AG04450 (cell line): ENCODE results near the gene STX10. TPM values are rescaled to one million over a fixed set of nuclear protein-coding genes. Genes with fewer than 3 reads are reported as not detected.

Experiments used
- CTCF ChIA-PET: fragments of 300-600, 350-600 bp; formaldehyde crosslinking; extraction: SDS; loops from one replicate; lab custom pipeline; 2022; ENCODE audit warnings: antibody characterized with exemption, inconsistent platforms; lab: Charles Lee
- POLR2A ChIA-PET: fragments of 350-600 bp; formaldehyde crosslinking; extraction: SDS; loops from one replicate; lab custom pipeline; 2021; ENCODE audit warnings: antibody characterized with exemption, inconsistent platforms; lab: Yijun Ruan, JAX
- DNase-seq: peaks from one replicate; pipeline ENCODE4 v3.0.0-alpha.2; 2011; ENCODE audit warnings: low read depth, low spot score
- H3K27ac ChIP-seq: one replicate; pipeline ENCODE4 v1.5.1; 2012; ENCODE audit warnings: low read depth, low read length, control low read depth
- H3K27me3 ChIP-seq: one replicate; pipeline ENCODE4 v1.6.0; 2012; ENCODE audit warnings: low read length; ENCODE audit not compliant: control insufficient read depth, insufficient read depth
- H3K4me3 ChIP-seq: 2 replicates; pipeline ENCODE4 v1.5.1; 2011; ENCODE audit warnings: mild to moderate bottlenecking, low read depth, low read length, control low read depth
- H3K9me3 ChIP-seq: 2 replicates; pipeline ENCODE4 v1.5.1; 2012; ENCODE audit warnings: low read length; ENCODE audit not compliant: control insufficient read depth, insufficient read depth
- CTCF ChIP-seq: IDR thresholded peaks from 2 replicates; pipeline ENCODE4 v1.5.1; 2011; ENCODE audit warnings: low read depth, low read length, control low read depth, inconsistent platforms
- polyA plus RNA-seq: library from polyadenylated mRNA; depleted of rRNA; stranded (reverse); fragments of >200 nt; gene quantifications from 2 replicates; pipeline ENCODE4 v1.2.3, GENCODE V29; 2011

Gene STX10
- polyA plus RNA-seq, 1 experiment: 47.9 TPM

GRCh38 chr19:13154911-13155471 lies 4.8 kb upstream of the STX10 start:
- peak; percentile 32; the same call in 1 of the 2 replicates for TF ChIP-seq CTCF
- Histone ChIP-seq H3K27ac (peak overlapping the region; percentile 96), H3K4me3 (peak overlapping the region; percentile 97), H3K27me3 (no peaks in the 10 kb centered on the region), H3K9me3 (peaks cover 6% of the 10 kb centered on the region; the same call in 1 of the 2 replicates)
- POLR2A ChIA-PET: interaction anchor here (0.6 to 2.5 kb wide), 7 partner anchors 8 to 432 kb away, joined by 3 to 37 read pairs (median 4); no protein-coding TSS in a partner anchor
- DNase-seq: no peak
- CTCF ChIA-PET: interaction anchor here (0.8 to 1.8 kb wide), 4 partner anchors 23 to 177 kb away, joined by 3 to 6 read pairs (median 4); no protein-coding TSS in a partner anchor

GRCh38 chr19:13154241-13154778 lies 4.1 kb upstream of the STX10 start:
- Histone ChIP-seq H3K9me3 (peaks cover 6% of the 10 kb centered on the region; the same call in 1 of the 2 replicates), H3K27ac (peak overlapping the region; percentile 96), H3K27me3 (no peaks in the 10 kb centered on the region), H3K4me3 (peak overlapping the region; percentile 97)
- peak; percentile 86 for DNase-seq
- CTCF ChIA-PET: interaction anchor here (1.4 to 1.8 kb wide), 2 partner anchors 108 to 177 kb away, joined by 5 to 6 read pairs; no protein-coding TSS in a partner anchor
- no peak for TF ChIP-seq CTCF
- POLR2A ChIA-PET: interaction anchor here (0.6 to 2.5 kb wide), 9 partner anchors 9 to 108 kb away, joined by 3 to 37 read pairs (median 3); partner anchors contain the start of gene NACC1

GRCh38 chr19:13153569-13154240 lies 3.5 kb upstream of the STX10 start:
- POLR2A ChIA-PET: interaction anchor here (0.6 to 2.5 kb wide), 14 partner anchors 9 to 207 kb away, joined by 3 to 37 read pairs (median 4); partner anchors contain the start of gene NACC1
- DNase-seq: no peak
- H3K9me3 ChIP-seq: peaks cover 6% of the 10 kb centered on the region; the same call in 1 of the 2 replicates
- peak; percentile 12 for TF ChIP-seq CTCF
- CTCF ChIA-PET: no interaction called here
- peak overlapping the region; percentile 97 for H3K4me3 ChIP-seq
- peak overlapping the region; percentile 96 for H3K27ac ChIP-seq
- H3K27me3 ChIP-seq: no peaks in the 10 kb centered on the region

GRCh38 chr19:13152974-13153568 lies 2.9 kb upstream of the STX10 start:
- Histone ChIP-seq H3K27me3 (no peaks in the 10 kb centered on the region), H3K27ac (peak overlapping the region; percentile 96), H3K9me3 (peaks cover 6% of the 10 kb centered on the region; the same call in 1 of the 2 replicates), H3K4me3 (peak overlapping the region; percentile 97)
- POLR2A ChIA-PET: interaction anchor here (0.7 to 2.2 kb wide), 11 partner anchors 10 to 207 kb away, joined by 3 to 34 read pairs (median 4); partner anchors contain the start of gene NACC1
- DNase-seq: peak; percentile 89
- peak; percentile 22; the same call in 1 of the 2 replicates for TF ChIP-seq CTCF
- CTCF ChIA-PET: interaction anchor here (1.2 to 1.6 kb wide), 3 partner anchors 59 to 188 kb away, joined by 3 to 7 read pairs (median 6); no protein-coding TSS in a partner anchor
